A673 (cell line): ENCODE results near the gene SKAP1.

Experiments
- CTCF ChIP-seq: fragments of 300-800, 200-600 bp; sonication (generic); conservative IDR thresholded peaks from 2 replicates; pipeline ENCODE4 v1.5.1; 2017; ENCODE audit warnings: low read depth, mild to moderate bottlenecking, antibody characterized with exemption, low read length, moderate library complexity, mixed read lengths
- EZH2 ChIP-seq: fragments of 200-600 bp; sonication (generic); IDR thresholded peaks from 2 replicates; pipeline ENCODE4 v1.6.1; 2017; ENCODE audit warnings: borderline replicate concordance, low read depth, mild to moderate bottlenecking, mixed read lengths, antibody characterized with exemption, low read length; ENCODE audit not compliant: poor library complexity, severe bottlenecking

- TF ChIP-seq EZH2 (no peak), CTCF (no peak)
Measured at GRCh38 chr17:48223945-48224344, 206.1 kb downstream of the SKAP1 start.
